ENCODE results near the gene FAM184A.
"Not testable (repeated sequence)": the region's sequence is repeated elsewhere in the genome, so short reads cannot be mapped to it uniquely, and the experiment has no call there.

The FAM184A gene

DNA sequence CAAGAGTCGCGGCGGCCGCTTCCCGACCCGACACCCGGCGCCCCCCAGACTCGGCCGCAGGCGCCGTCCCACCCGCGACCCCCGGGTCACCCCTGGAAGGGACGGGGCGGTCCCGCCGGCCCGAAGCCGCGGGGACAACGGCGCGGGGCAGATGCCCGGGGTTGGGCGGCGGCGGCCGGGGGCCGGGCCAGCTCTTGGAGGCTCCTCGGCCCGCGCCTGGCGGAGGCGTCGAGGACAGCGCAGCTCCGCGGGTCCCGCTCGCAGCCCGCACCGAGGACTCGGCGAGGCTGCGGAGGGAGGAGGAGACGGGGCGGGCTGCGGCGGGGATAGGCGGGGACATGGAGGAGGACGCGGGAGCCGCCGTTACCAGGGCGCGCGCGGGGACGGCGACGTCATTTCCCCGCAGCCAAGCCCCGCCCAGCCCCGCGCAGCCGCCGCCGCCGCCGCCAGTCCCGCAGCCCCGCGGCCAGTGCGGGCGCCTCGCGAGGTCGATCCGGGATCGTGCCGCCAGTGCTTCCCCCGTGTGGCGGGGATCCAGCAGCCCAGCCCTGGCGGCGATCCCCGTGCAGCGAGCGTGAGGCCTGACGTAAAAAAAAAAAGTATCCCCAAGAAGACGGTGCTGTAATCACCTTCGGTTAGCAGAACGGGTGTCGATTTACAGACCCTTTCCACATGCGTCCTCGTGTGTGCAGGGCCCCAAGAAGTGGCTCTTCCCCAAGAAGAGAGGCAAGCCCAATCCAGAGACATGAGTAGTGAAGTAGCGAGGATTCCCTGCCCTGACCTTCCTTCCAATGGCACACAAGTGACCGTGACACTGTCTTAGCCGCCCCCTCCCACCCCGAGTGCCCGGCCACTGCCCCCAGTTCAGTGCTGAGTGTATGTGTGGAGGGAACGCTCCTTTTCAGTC lies at the start of gene FAM184A:
Gene FAM184A, minus strand, starts transcription at position 289 of the 907 bp plus-strand sequence. CDS start 365 bp downstream, outside the sequence.
- peak; percentile 54 to 62 for DNase-seq (ENCODE audit: low read depth in 2 of 2)

GRCh38 chr6:119127627-119128026 lies 49.2 kb upstream of the FAM184A start:
- no peak for DNase-seq (ENCODE audit: low read depth in 2 of 2)

- no peak for DNase-seq (ENCODE audit: low read depth in 2 of 2)
These were observed 48.4 kb upstream of the FAM184A start for GRCh38 chr6:119126826-119127225.

DNA sequence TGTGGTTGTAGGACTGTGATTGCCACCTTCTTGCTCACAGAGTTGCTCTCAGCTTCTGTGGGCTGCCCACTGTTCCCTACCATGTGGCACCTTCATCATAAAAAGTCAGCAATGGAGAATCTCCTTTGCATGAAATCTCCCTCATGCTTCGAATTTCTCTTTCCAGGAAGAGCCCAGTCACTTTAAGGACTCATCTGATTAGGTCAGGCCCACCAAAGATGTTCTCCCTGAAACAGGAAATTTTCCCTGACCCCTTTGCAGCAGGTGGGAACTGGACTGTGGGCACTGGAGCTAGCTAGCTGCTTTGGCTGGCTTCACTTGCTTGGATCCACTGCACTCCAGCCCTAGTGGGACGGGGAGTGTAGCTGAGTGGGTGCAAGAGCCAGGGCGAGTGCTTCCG lies 47.7 kb upstream of the FAM184A start:
- no peak for DNase-seq (ENCODE audit: low read depth in 2 of 2)

DNA sequence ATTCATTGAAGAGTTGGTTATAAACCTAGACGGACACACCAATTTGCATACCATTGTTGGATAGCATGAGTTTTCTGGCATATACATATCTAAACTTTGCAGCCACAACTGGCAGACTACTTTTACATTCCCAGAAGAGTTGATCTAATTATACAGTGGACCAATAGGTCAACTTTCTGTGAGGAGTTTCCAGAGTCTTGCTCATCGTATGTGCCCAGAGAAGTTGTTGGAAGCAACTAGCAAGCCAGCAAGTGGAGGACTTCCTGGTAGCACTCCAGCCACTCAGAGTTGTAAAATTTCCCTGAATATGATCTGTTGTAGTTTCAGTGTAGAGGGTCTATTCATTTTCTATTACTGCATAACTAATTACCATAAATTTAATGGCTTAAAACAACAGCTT lies 47.1 kb upstream of the FAM184A start:
- no peak for DNase-seq (ENCODE audit: low read depth in 2 of 2)

GRCh38 chr6:119124079-119124824 lies 45.8 kb upstream of the FAM184A start:
- DNase-seq (ENCODE audit: low read depth in 2 of 2): no peak

- DNase-seq (ENCODE audit: low read depth in 2 of 2): no peak
These were observed 43.9 kb upstream of the FAM184A start for GRCh38 chr6:119122336-119122735.

DNA sequence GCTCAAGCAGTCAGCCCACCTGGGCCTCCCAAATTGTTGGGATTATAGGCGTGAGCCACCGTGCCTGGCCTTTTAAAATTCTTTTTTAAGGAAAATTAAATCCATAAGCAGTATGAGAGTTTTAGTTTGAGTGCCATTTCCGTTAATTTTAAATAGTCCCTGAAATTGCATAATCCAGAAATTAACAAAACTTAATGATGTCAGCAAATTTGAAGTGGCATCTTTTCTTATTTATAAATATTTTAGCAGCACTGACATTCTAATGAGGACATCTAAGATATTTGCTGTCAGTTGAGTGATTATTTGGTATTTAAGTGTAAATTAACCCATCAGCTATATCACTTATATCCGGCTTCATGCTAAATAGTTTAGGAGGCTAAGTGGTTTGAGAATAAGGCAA lies 42.9 kb upstream of the FAM184A start:
- no peak for DNase-seq (ENCODE audit: low read depth in 2 of 2)

- DNase-seq (ENCODE audit: low read depth in 2 of 2): no peak
These were observed 41.5 kb upstream of the FAM184A start for GRCh38 chr6:119119989-119120388.

GRCh38 chr6:119119062-119119461 lies 40.6 kb upstream of the FAM184A start:
- not testable (repeated sequence) for DNase-seq (ENCODE audit: low read depth in 2 of 2)

DNA sequence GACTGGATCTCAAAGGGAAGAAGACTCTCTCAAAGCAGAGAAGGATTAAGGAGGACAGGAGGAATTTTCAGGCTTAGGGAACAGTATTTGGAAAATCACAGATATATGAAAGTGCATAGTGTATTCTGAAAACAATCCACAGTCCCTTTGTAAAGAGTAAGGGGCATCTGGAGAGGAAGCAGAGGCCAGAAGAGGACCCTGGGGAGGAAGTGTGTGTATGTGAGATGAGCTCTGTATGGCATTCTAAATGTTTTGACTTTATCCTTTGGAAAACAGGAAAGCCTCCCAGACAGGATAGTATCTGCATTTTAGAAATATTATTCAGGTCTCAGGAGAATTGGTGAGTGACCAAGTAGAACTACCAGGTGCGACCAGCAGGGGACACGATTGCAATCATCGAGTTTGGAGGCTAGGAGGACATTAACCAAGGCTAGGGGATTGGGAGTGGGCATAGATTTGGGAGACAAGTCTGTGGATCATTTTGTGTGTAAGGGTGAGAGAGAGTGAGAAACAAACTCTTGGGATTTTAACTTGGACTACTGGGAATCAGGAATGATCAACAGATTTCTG lies 38.3 kb upstream of the FAM184A start:
- DNase-seq (ENCODE audit: low read depth in 2 of 2): no peak

GRCh38 chr6:119113961-119114360 lies 35.5 kb upstream of the FAM184A start:
- no peak for DNase-seq (ENCODE audit: low read depth in 2 of 2)

DNA sequence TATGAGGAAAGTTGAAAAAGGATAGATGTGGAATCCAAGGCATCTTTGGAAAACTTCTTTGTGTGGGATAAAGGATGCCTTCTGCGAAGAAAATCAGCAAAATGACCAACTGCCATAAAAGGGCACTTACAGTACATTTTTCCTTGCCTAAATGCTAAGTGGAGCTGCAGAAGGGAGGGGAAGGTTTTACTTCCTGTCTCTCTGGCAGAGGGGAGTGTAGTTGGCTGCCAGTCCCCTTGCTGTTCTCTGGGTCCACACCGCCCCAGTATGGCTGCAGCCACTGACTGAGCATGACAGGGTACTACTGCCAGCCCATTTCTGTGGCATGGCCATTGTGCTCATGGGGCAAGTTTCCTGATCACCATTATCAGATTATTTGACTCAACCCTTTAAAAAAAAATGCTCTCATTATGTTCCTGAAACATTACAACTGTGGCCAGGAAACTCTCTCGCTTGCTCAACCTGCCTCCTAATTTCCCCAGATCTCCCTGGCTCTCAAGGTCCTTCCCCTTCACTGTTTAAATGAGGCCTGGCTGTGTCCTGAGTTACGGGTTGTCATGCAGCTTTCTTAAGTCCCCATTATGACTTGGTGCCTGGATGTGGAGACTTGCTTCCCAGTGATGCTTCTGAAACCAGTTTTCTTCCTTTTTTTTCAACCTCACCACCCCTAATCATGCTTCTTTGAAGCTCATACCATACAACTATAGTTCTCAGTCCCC lies 34.5 kb upstream of the FAM184A start:
- DNase-seq (ENCODE audit: low read depth in 2 of 2): no peak

DNA sequence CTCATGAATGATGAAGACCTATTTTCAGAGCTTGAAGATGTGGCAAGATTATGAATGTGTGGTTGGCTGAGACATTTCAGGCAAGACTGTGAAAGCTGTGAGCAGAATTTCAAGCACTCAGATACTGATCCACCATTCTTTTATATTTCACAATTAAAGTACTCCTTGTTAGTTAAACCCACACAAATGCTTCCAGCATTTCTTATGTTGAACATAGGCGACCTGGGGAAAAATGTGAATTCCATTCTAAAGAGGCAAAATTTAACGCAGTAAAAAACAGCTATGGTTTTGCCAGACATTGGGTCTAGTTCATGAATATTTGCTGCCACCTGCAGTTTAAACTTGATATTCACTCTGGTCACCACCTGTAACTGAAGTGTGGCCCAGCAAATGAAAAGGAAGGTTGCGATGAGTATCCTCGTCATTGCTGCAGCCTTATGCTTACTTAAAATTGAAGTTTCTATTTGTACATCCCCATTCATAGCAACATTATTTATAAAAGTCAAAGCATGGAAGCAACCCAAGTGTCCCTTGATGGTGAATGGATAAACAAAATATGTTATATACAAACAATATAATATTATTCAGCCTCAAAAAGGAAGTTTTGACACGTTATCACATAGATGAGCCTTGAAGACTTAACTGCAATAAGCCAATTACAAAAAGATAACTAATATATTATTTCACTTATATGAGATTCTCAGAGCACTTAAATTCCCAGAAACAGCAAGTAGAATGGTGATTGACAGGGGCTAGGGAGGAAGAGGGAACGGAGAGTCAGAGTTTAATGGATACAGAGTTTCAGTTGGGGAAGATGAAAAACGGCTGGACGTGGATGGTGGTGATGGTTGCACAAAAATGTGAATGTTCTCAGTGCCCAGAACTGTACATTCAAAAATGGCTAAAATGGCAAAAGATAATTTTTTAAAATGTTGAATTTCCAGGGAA lies 32.4 kb upstream of the FAM184A start:
- DNase-seq (ENCODE audit: low read depth in 2 of 2): peak in 1 of 2 donors; percentile 50

DNA sequence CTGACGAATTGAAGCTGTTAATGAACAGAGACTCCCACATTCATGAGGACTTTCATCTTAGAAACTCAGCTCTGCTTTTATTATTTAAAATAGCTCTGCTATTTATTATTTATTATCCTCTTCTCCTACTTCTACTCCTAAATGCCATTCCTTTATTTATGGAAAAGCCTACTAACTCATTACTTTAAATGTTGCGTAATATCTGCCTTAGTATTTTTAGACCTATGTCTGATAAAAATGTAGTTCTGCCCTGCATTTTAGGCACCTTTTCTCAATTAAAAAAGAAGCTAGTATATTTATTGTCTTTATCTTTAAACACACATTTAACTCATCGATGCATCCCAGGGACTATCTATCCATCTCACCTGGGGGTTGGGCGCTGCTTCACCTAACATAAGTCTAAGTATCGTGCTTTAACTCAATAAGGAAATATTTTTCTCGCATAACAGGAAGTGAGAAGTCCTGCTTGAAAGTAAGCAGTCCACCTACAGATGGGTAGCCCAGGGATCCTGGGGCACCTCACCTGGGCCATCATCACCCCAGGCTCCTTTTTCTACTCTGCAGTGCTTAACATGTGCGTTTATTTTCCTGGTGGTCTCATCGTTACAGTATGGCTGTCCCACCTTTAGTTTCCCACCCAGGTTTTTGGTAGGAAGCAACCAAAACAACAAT lies 31.3 kb upstream of the FAM184A start:
- DNase-seq (ENCODE audit: low read depth in 2 of 2): no peak

GRCh38 chr6:119108076-119108475 lies 29.6 kb upstream of the FAM184A start:
- no peak for DNase-seq (ENCODE audit: low read depth in 2 of 2)

DNA sequence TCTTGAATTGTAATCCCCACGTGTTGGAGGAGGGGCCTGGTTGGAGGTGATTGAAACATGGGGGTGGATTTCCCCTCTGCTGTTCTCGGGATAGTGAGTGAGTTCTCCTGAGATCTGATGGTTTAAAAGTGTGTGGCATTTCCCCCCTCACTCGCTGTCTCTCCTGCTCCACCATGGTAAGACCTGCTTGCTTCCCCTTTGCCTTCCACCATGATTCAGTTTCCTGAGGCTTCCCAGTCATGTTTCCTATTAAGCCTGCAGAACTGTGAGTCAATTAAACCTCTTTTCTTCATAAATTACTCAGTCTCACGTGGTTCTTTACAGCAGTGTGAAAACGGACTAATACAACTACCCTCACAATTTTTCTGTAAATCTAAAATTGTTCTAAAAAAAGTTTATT lies 26.8 kb upstream of the FAM184A start:
- DNase-seq (ENCODE audit: low read depth in 2 of 2): no peak

- DNase-seq (ENCODE audit: low read depth in 2 of 2): no peak
These were observed 24.4 kb upstream of the FAM184A start for GRCh38 chr6:119102901-119103300.

GRCh38 chr6:119100115-119100514 lies 21.7 kb upstream of the FAM184A start:
- DNase-seq (ENCODE audit: low read depth in 2 of 2): no peak

DNA sequence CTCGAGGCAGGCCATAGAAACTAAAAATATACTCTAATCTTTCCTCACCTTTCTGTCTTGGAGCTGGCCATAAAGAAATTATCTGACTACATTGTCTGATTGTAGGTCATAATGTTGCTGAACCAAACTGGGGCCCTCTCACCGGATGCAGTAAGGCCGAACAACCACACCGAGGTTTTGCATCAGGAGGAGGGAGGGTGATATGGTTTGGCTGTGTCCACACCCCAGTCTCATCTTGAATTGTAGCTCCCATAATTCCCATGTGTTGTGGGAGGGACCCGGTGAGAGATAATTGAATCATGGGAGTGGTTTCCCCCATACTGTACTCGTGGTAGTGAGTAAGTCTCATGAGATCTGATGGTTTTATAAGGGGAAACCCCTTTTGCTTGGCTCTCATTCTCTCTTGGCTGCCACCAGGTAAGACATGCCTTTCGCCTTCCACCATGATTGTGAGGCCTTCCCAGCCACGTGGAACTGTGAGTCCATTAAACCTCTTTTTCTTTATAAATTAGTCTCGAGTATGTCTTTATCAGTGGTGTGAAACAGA lies 19.4 kb upstream of the FAM184A start:
- DNase-seq (ENCODE audit: low read depth in 2 of 2): not testable (repeated sequence)
